Measurements from ENCODE around the gene LRRC8E.
A peak's percentile ranks its signal among the peaks of the same experiment; 100 is the strongest.
"Not testable (repeated sequence)": the region's sequence is repeated elsewhere in the genome, so short reads cannot be mapped to it uniquely, and the experiment has no call there.

LRRC8E gene

DNA sequence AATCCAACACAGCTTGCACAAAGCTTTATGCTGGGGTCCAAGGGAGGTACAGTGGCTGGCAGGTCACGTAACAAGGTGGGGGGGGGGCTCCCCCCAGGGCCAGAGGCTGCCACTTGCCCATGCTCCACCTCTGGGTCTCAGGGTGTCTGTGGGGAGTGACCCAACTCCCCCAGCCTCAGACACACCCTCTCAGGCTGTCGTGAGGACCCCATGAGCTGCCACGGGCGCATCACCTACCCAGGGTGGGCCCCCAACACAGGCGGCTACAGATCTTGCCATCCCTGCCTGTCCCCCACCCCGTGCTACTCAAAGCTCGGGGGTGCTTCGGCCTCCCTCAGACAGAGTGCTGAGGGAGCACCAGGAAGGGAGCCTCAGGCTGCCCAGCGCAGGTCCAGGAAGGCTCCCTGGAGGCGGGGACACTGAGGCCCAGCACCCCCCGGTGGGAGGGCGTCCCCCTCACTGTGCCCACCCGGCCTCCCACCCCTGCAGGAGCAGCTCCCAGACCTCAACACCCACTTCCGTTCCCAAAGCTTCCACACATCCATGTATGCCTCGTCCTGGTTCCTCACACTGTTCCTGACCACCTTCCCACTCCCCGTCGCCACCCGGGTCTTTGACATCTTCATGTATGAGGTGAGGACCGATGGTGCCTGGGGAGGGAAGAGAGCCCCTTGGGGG is 37.2 kb upstream of the LRRC8E start:
- H3K27me3 Mint-ChIP-seq, result no peaks in the 10 kb centered on the region
- H3K4me3 Mint-ChIP-seq, result no peak overlapping the region

GRCh38 chr19:7851623-7852500 is 36.4 kb upstream of the LRRC8E start:
- Mint-ChIP-seq H3K27ac (no peak overlapping the region), H3K4me1 (peaks cover 6% of the 10 kb centered on the region), H3K27me3 (no peaks in the 10 kb centered on the region), H3K9me3 (no peaks in the 10 kb centered on the region), H3K36me3 (no peaks in the 10 kb centered on the region), H3K4me3 (no peak overlapping the region)

More for the DNA sequence above, 37.2 kb upstream of the LRRC8E start:
- no peaks in the 10 kb centered on the region for H3K36me3 Mint-ChIP-seq
- H3K9me3 Mint-ChIP-seq, result no peaks in the 10 kb centered on the region
- H3K4me1 Mint-ChIP-seq, result peaks cover 6% of the 10 kb centered on the region
- no peak overlapping the region for H3K27ac Mint-ChIP-seq

DNA sequence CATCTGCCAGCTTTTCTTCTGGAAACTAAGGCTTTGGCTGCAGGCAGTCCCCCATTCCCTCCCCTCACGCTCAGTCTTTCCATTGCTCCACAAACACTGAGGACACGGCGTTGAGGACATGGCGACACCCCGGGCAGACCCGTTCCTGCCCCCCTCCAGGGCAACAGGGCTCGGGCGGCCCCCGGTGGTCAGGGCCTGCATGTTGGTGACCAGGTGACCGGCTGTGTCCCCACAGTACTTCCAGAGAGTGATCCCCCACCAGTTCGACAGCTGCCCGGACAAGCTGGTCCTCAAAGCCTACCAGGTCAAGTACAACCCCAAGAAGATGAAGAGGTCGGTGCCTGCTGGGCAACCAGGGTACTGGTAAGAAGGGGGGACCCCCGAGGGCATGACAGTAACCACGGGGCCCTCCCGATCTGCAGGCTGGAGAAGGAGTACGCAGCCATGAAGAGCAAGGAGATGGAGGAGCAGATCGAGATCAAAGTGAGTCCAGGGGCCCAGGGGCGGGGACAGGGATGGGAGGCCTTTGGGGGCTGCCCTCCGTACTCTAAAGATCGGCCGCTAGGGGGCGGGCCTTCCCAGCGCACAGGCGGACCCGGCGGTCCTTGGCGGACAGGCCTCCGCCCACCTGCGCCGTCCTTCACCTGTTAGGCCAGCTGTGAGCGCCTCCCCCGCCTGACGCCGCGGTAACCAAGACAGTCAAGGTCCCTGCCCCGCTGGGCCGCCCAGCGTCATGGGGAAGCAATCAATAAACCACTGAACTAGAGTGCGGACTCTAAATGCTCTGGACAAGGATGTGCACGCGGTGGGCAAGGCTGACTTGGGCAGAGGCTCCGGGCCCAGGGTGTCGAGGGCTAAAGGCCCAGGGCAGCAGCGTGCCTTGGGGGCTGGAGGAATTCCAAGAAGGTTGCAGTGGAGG is 35.2 kb upstream of the LRRC8E start:
- H3K9me3 Mint-ChIP-seq, result no peaks in the 10 kb centered on the region
- no peaks in the 10 kb centered on the region for H3K27me3 Mint-ChIP-seq
- H3K4me3 Mint-ChIP-seq, result no peak overlapping the region
- H3K4me1 Mint-ChIP-seq, result peaks cover 6% of the 10 kb centered on the region
- no peak overlapping the region for H3K27ac Mint-ChIP-seq
- H3K36me3 Mint-ChIP-seq, result no peaks in the 10 kb centered on the region

GRCh38 chr19:7853770-7854128 is 34.6 kb upstream of the LRRC8E start:
- Mint-ChIP-seq H3K4me3 (no peak overlapping the region), H3K27ac (no peak overlapping the region), H3K36me3 (no peaks in the 10 kb centered on the region)

GRCh38 chr19:7855426-7856108 is 32.7 kb upstream of the LRRC8E start:
- no peaks in the 10 kb centered on the region for H3K27me3 Mint-ChIP-seq
- peaks cover 6% of the 10 kb centered on the region for H3K4me1 Mint-ChIP-seq
- H3K36me3 Mint-ChIP-seq, result no peaks in the 10 kb centered on the region

More at GRCh38 chr19:7853770-7854128, 34.6 kb upstream of the LRRC8E start:
- no peaks in the 10 kb centered on the region for H3K27me3 Mint-ChIP-seq
- H3K4me1 Mint-ChIP-seq, result peaks cover 6% of the 10 kb centered on the region
- H3K9me3 Mint-ChIP-seq, result no peaks in the 10 kb centered on the region

GRCh38 chr19:7856109-7856591 is 32.2 kb upstream of the LRRC8E start:
- H3K9me3 Mint-ChIP-seq, result no peaks in the 10 kb centered on the region
- peaks cover under 1% of the 10 kb centered on the region for H3K36me3 Mint-ChIP-seq
- H3K27ac Mint-ChIP-seq, result no peak overlapping the region
- H3K27me3 Mint-ChIP-seq, result no peaks in the 10 kb centered on the region
- no peak overlapping the region for H3K4me3 Mint-ChIP-seq
- H3K4me1 Mint-ChIP-seq, result peaks cover 9% of the 10 kb centered on the region

More at GRCh38 chr19:7855426-7856108, 32.7 kb upstream of the LRRC8E start:
- Mint-ChIP-seq H3K4me3 (no peak overlapping the region), H3K27ac (no peak overlapping the region), H3K9me3 (no peaks in the 10 kb centered on the region)

DNA sequence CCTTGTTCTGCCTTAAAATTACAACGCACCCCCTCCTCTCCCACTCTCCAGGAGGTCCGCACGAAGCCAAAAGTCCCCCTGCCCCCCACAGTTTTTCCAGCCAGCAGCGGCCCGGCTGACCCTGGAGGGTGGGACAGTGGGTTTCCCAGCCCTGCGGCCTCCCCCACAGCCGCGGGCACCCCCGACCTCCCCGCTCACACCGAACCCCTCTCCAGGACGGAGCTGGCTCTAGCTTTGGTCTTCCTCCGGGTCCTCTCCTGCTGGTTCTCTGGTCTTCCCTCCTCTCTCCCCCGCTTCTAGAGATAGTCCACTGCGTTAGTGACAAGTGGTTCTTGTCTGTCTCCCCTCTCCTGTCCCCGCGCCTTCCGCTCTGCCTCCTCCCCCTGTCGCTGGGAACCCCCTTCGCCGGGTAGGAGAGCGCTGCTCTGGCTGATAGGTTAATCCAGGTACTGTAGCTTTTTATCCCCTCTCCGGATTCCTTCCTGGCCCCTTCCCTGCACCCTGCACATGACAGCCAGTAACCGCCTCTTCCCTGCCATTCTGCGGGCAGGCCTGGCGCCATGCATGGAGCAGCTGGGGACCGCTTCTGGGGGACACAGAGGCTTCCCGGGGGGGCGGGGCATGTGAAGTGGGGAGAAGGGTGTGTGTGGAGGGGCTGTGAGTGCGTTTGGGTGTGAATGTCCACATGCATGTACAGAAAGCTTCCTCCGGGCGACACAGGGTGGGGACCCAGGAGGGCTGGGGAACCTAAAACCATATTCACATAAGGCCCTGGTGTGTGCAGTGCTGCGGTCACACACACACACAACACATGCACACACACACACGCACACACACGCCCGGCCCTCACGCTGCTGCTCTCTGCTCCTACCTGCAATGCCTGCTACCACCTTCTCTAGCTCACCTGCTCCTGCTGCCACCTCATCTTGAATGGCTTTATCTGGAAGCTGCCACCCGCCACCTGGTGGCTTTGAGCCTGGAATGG is 31.3 kb upstream of the LRRC8E start:
- no peaks in the 10 kb centered on the region for H3K9me3 Mint-ChIP-seq
- H3K4me1 Mint-ChIP-seq, result peaks cover 10% of the 10 kb centered on the region
- H3K4me3 Mint-ChIP-seq, result no peak overlapping the region
- H3K36me3 Mint-ChIP-seq, result peaks cover 1% of the 10 kb centered on the region
- no peak overlapping the region for H3K27ac Mint-ChIP-seq
- no peaks in the 10 kb centered on the region for H3K27me3 Mint-ChIP-seq

- Mint-ChIP-seq H3K9me3 (no peaks in the 10 kb centered on the region), H3K36me3 (peaks cover 1% of the 10 kb centered on the region), H3K4me3 (no peak overlapping the region), H3K4me1 (peaks cover 10% of the 10 kb centered on the region), H3K27ac (no peak overlapping the region), H3K27me3 (no peaks in the 10 kb centered on the region)
Measured at GRCh38 chr19:7857727-7858108, 30.6 kb upstream of the LRRC8E start.

DNA sequence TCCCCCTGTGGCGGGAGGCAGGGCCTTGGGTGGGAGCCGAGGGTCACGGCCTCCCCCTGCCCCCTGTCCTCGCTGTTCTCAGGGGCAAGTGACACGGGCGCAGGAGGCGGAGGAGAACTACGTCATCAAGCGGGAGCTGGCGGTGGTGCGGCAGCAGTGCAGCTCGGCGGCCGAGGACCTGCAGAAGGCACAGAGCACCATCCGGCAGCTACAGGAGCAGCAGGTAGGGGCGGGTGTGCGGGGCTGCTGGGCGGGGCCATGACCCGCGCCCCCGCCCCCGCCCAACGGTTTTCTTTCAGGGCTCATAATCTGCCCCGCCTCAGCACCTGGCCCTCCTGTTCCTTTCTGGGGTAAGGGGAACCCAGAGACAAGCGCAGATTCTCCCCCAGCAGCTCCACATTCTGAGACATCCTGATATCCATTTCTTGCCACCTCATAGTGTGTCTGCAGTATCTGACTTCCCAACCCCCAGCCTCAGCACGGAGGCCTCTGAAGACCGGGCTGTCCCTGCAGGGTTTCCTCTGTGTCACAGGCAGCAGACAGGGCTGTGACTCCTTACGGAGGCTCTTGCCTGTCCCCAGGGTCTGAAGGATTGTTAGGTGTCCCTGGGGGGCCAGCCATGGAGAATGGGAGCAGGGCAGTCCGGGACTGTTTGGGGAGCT is 30.1 kb upstream of the LRRC8E start:
- H3K27me3 Mint-ChIP-seq, result no peaks in the 10 kb centered on the region
- peaks cover 6% of the 10 kb centered on the region for H3K4me1 Mint-ChIP-seq
- H3K4me3 Mint-ChIP-seq, result no peak overlapping the region
- H3K9me3 Mint-ChIP-seq, result no peaks in the 10 kb centered on the region
- peaks cover 1% of the 10 kb centered on the region for H3K36me3 Mint-ChIP-seq
- H3K27ac Mint-ChIP-seq, result peak overlapping the region; percentile 70

GRCh38 chr19:7859087-7859486 is 29.2 kb upstream of the LRRC8E start:
- not testable (repeated sequence) for H3K27ac Mint-ChIP-seq, H3K27me3 Mint-ChIP-seq, H3K4me1 Mint-ChIP-seq, H3K4me3 Mint-ChIP-seq, H3K9me3 Mint-ChIP-seq, H3K36me3 Mint-ChIP-seq

DNA sequence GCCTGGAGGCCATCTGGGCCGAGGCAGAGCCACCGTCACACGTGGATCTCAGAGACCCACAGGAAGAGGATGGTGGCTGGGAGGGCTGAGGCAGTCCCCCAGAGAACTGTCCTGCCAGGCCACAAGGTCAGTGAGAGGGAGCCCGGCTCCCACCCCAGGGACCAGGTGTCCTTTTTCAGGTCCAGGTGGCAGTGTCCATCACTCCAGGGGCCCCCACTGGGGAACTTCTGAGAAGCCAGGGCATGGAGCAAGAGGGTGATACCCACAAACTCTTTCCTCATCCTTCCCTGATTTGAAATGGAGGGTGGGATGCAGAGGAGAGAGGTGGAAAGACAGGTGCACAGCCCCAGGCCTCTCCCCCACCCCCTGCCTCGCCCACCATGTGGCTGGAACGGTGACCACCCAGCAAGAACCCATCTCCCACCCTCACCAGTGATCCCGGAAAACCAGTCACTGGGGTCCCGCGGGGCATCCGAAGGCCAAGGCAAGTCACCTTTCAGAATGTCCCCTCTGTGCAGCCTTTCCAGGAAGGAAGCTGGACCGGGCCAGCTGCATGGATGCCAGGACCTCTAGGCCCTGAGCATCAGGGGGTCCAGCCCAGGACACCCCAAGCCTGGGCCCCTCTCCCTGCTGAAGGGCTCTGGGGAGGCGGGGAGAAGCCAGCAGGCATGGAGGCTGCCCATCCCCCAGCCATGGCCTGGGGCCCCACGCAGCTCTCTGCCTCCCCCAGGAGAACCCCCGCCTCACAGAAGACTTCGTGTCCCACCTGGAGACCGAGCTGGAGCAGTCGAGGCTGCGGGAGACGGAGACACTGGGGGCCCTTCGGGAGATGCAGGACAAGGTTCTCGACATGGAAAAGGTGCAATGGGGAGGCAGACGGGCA is 28.2 kb upstream of the LRRC8E start:
- H3K4me3 Mint-ChIP-seq, result no peak overlapping the region

DNA sequence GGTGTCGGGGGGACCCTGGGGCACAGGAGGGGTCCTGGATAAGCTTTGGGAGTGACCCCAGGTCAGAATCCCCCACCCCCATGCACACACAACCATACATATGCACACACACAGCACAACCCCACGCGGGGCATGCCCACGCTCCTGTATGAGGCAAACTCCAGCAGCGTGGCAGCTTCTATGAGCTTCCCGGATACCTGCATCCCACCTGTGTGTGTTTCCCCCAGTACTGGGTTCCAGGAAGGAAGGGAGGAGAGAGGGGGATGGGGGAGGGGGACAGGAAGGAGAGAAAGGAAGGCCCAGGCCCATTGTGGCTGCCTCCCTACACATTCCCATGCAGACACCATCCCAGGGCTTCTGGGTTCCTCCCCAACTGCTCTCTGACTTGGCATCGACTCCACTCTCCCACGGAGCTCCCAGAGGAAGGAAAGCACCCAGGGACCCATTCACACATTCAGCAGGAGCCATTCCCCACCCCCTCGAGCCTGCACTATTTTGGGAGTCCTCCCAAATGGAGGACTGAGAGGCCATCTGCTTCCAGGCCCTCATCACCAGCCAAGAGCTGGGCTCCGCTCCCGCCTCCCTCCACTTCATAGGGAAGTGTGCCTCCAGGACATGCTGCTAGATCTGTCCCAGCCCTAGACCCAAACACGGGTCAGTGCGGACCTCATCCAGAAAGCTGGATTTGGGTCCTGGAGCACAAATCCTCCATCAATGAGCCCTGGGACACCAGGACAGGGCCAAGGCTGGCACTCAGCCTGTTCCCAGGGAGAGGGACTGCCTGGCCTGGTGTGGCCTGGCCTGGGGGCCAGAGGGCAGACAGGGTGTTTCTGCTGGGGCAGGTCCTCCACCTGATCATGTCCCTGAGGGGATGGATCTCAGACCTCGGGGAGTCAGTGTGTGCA is 27.3 kb upstream of the LRRC8E start:
- Mint-ChIP-seq H3K9me3 (no peaks in the 10 kb centered on the region), H3K27me3 (no peaks in the 10 kb centered on the region), H3K36me3 (peaks cover 1% of the 10 kb centered on the region), H3K4me1 (peaks cover 14% of the 10 kb centered on the region), H3K27ac (no peak overlapping the region), H3K4me3 (no peak overlapping the region)

More for the DNA sequence above, 28.2 kb upstream of the LRRC8E start:
- peaks cover 9% of the 10 kb centered on the region for H3K4me1 Mint-ChIP-seq
- H3K36me3 Mint-ChIP-seq, result peaks cover 1% of the 10 kb centered on the region
- H3K9me3 Mint-ChIP-seq, result no peaks in the 10 kb centered on the region
- no peaks in the 10 kb centered on the region for H3K27me3 Mint-ChIP-seq
- H3K27ac Mint-ChIP-seq, result no peak overlapping the region
